Suprapubic skin (tissue), 4 donors: ENCODE data around the gene FUBP1.

Experiments used
- EP300 ChIP-seq: sonication (generic); formaldehyde crosslinking; IDR thresholded peaks from one replicate; pipeline ENCODE4 v1.6.1; 2017; ENCODE audit warnings: antibody characterized with exemption
- POLR2A ChIP-seq, 2 donors: fragments of 450-650 bp; IDR thresholded peaks; one replicate each; pipeline ENCODE4 v1.6.1; 2017; ENCODE audit warnings: antibody characterized with exemption in 2 of 2, mild to moderate bottlenecking in 2 of 2, moderate library complexity in 2 of 2
- POLR2AphosphoS5 ChIP-seq, 3 donors: sonication (generic); formaldehyde crosslinking; IDR thresholded peaks; one replicate each; pipeline ENCODE4 v1.6.1; 2017; ENCODE audit warnings: antibody characterized with exemption in 3 of 3
- TF ChIP-seq, protein P1 (sequence below), 2 donors: fragments of 200-600 bp in 1 of 2; fragments of 450-650 bp in 1 of 2; sonication (generic) in 1 of 2; IDR thresholded peaks; one replicate each; pipeline ENCODE4 v1.5.1; 2016 to 2019; ENCODE audit warnings: antibody characterized with exemption in 2 of 2, mild to moderate bottlenecking in 1 of 2, moderate library complexity in 1 of 2

DNA sequence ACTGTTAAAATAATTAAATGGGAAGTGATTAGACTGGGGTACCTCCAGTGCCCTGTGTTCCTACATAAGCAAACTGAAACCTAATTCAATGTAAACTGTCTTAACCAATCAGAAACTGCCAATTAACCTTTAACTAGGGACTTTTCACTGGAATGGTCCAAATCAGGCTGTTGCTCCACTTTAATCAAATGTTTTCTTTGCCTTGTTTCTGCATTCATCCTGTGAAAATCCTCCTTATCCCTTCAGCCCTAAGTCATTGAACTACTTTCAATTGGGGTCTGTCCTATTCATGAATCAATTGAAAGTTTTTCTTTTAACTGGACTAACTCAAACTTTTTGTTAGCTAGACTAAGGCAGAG, 5.1 kb upstream of the FUBP1 start:
- TF ChIP-seq POLR2A (IDR thresholded peaks at IDR 0.05), result no peak
- TF ChIP-seq, protein P1, sequence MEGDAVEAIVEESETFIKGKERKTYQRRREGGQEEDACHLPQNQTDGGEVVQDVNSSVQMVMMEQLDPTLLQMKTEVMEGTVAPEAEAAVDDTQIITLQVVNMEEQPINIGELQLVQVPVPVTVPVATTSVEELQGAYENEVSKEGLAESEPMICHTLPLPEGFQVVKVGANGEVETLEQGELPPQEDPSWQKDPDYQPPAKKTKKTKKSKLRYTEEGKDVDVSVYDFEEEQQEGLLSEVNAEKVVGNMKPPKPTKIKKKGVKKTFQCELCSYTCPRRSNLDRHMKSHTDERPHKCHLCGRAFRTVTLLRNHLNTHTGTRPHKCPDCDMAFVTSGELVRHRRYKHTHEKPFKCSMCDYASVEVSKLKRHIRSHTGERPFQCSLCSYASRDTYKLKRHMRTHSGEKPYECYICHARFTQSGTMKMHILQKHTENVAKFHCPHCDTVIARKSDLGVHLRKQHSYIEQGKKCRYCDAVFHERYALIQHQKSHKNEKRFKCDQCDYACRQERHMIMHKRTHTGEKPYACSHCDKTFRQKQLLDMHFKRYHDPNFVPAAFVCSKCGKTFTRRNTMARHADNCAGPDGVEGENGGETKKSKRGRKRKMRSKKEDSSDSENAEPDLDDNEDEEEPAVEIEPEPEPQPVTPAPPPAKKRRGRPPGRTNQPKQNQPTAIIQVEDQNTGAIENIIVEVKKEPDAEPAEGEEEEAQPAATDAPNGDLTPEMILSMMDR (IDR thresholded peaks at IDR 0.05), result no peak
- no peak for TF ChIP-seq EP300
- no peak for TF ChIP-seq POLR2AphosphoS5 (IDR thresholded peaks at IDR 0.05)
